ENCODE data around the gene CPS1.

CPS1 gene

DNA sequence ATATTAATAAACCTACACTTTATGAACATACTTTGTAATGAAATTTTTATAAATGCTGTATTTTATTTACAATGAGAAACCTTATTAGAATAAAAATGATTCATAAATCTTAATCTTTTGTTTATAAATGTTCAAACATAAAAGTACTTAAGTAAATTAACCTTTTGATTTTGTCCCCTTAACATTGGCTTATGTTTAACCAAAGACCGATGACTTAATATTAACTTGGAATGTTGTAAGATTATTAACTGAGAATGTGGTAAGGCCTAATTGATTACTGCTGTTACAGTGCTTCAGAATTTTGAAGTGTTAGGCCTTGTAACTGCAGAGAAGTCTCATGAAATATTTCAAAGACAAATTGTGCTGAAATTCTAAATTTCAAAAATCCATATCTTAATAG is 5.7 kb downstream of the CPS1 start:
- H3K27ac Mint-ChIP-seq = no peak overlapping the region
- no peaks in the 10 kb centered on the region for H3K36me3 Mint-ChIP-seq
- no peaks in the 10 kb centered on the region for H3K4me1 Mint-ChIP-seq
- no peak overlapping the region for H3K4me3 Mint-ChIP-seq
- H3K27me3 Mint-ChIP-seq = no peaks in the 10 kb centered on the region
- H3K9me3 Mint-ChIP-seq = no peaks in the 10 kb centered on the region

DNA sequence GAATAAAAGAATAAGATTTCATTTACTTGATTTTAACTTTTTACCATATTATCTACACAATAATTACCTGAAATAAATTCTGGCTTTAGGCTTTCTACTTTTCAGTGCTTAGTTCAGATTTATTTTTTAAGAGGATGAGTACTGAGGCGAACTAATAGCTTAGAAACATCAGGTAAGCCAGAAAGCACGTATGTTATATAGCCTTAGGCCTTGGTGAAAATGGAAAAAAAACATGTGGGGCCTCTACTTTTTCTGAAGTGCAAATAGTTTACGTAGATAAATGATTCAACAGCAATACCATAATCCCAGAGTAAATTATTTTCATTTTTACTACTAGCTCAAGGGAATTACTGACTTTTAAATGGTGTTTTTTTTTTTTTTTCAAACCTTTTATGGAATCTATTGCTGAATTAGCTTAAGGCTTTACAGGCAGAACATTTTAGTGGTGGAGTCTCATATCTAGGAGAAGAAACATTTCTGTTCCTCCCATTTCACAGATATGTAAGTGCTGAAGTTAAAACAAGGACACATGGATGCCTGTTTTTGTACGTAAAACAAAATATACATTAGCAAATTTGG is 6.2 kb downstream of the CPS1 start:
- Mint-ChIP-seq H3K4me1 (no peaks in the 10 kb centered on the region), H3K4me3 (no peak overlapping the region), H3K9me3 (no peaks in the 10 kb centered on the region), H3K27ac (no peak overlapping the region), H3K27me3 (no peaks in the 10 kb centered on the region), H3K36me3 (no peaks in the 10 kb centered on the region)

DNA sequence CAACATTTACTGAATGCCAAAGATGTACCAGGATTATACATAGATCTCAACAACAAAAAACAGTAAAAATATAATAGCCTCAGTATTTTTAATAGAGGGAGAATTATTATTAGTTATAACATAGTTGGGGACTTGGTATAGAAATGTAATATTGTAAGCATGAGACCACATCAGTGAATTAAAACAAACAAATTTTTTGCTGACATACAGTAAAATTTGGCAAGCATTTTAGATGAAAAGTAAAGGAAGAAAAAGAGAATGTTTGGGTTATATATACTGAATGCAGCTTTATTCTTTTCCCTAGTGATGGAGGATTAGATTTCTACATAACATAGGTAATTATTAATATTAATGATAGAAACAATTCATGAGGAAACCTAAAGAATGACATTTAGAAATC is 10.9 kb downstream of the CPS1 start:
- H3K27me3 Mint-ChIP-seq = no peaks in the 10 kb centered on the region
- H3K4me1 Mint-ChIP-seq = no peaks in the 10 kb centered on the region
- no peak overlapping the region for H3K27ac Mint-ChIP-seq
- no peaks in the 10 kb centered on the region for H3K9me3 Mint-ChIP-seq
- H3K36me3 Mint-ChIP-seq = no peaks in the 10 kb centered on the region
- H3K4me3 Mint-ChIP-seq = no peak overlapping the region

DNA sequence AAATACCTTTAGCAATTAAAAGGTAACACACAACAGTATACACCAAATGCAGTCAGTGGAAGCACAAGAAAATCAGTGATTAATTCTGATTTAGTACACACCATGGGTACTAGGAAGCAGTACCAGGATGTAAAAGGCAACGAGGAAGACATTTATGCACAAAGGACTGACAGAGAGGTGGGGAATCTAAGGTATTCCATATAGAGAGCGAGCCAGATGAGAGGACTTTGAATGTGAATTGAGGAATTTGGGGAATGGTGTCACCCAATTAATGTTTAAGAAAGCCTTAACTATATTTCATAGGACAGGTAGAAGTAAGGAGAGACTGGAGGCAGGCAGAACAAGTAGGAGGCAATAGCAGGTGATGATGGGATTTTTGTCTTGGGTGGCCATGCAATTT is 11.7 kb downstream of the CPS1 start:
- Mint-ChIP-seq H3K4me1 (no peaks in the 10 kb centered on the region), H3K27me3 (no peaks in the 10 kb centered on the region), H3K36me3 (no peaks in the 10 kb centered on the region)

DNA sequence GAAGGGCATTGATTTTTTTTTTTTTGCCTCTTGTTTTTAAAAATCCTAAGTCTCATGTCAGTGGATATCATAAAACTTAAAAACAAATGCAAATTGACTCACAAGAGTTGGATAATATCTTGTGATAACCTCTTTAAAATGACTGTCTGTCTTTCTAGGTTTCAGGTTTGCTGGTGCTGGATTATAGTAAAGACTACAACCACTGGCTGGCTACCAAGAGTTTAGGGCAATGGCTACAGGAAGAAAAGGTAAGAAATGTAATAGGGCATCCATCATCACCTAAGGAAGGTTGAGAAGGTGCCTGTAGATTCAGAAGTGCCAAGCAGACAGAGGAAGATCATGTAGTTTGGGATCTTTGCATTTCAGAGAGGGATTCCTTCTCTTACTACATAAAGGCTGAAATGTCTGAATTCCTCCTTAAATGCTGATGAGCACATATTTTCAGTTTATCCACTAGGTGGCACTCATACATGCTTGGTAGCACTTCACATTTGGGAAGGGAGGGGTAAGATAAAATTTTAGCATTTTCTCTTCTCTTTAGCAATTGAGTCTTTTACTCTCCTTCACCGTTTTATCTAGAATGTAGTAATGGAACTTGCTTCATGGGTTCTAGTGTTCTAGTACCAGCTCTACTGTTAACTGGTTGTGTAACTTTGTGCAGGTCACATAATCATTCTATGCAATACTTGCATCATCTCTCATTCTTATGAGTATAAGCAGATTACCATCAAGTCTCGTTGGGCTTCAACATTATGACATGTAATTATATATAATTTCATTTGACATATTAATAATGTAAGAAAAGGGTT is 21.1 kb downstream of the CPS1 start:
- Mint-ChIP-seq H3K27ac (no peak overlapping the region), H3K36me3 (no peaks in the 10 kb centered on the region), H3K4me1 (no peaks in the 10 kb centered on the region), H3K9me3 (no peaks in the 10 kb centered on the region), H3K27me3 (no peaks in the 10 kb centered on the region), H3K4me3 (no peak overlapping the region)

More for the DNA sequence above, 11.7 kb downstream of the CPS1 start:
- Mint-ChIP-seq H3K9me3 (no peaks in the 10 kb centered on the region), H3K27ac (no peak overlapping the region), H3K4me3 (no peak overlapping the region)

DNA sequence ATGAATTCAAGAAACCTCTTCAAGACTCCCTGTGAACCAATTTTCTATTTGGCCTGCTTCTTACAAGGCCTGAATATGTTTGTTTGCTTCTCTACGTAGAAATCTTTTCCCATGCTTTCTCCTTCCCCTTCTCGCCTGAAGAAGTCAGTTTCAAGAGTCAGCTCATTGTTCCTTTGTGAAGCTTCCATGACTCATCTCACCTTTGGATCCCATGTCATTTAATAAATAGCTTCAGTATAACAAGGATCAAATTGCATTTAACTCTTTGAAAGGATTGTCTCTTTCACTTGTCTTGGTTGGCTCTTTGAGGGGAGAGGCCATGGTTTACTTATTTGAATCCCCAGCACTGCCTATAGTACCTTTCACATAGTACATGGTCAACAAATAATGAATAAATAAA is 28.4 kb downstream of the CPS1 start:
- Mint-ChIP-seq H3K4me3 (no peak overlapping the region), H3K27ac (no peak overlapping the region), H3K9me3 (no peaks in the 10 kb centered on the region), H3K27me3 (no peaks in the 10 kb centered on the region), H3K36me3 (no peaks in the 10 kb centered on the region), H3K4me1 (no peaks in the 10 kb centered on the region)

DNA sequence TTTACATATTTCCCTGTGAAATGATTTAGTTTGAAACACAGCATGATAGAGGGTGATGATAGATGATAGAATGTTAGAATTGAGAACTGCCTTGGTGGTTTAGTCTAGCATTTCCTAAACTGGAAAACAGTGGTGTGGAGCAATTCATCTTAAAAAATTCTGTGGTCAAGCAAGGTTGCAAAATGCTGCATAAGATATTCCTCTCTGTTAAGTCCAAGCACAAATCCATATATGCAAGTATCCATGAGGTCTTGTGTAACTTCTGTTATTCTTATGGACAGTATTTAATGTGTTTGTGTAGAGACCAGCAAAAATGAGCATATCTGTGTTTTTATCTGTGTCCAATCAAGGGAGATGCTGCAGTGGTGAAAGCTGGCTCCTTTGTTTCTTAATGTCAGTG is 30.0 kb downstream of the CPS1 start:
- no peaks in the 10 kb centered on the region for H3K4me1 Mint-ChIP-seq
- H3K9me3 Mint-ChIP-seq = no peaks in the 10 kb centered on the region
- H3K27me3 Mint-ChIP-seq = no peaks in the 10 kb centered on the region
- H3K27ac Mint-ChIP-seq = no peak overlapping the region
- H3K36me3 Mint-ChIP-seq = no peaks in the 10 kb centered on the region
- no peak overlapping the region for H3K4me3 Mint-ChIP-seq

DNA sequence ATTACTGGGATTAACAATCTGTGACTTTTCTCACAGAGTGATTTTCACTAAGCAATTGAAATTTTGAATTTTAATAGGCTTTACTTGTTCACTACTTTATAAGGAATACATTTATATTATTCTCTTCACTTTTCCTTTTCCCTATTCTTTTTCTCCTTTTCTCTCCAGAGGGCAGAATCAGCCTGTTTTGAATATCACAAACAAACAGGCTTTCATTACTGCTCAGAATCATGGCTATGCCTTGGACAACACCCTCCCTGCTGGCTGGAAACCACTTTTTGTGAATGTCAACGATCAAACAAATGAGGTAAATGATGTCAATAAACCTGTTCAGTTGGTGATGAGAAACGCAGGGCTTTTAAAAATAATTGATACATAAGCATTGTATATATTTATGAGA is 35.3 kb downstream of the CPS1 start:
- no peaks in the 10 kb centered on the region for H3K4me1 Mint-ChIP-seq
- H3K9me3 Mint-ChIP-seq = no peaks in the 10 kb centered on the region
- no peaks in the 10 kb centered on the region for H3K27me3 Mint-ChIP-seq

DNA sequence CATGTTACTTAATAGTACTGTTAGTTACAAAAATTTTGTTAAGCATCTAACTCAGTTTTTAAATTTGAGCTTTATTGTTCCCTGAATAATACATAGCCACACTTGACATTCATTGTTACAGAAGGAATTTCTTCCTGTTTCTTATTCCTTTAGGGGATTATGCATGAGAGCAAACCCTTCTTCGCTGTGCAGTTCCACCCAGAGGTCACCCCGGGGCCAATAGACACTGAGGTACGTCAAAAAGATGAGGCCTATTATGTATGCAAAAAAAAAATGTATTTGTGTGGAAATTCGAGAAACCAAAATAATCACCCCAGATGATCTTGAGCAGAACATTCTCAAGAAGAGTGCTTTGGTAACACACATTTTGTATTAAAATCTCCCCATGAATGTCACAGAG is 36.3 kb downstream of the CPS1 start:
- Mint-ChIP-seq H3K27ac (no peak overlapping the region), H3K9me3 (no peaks in the 10 kb centered on the region), H3K4me3 (no peak overlapping the region), H3K36me3 (no peaks in the 10 kb centered on the region), H3K4me1 (no peaks in the 10 kb centered on the region), H3K27me3 (no peaks in the 10 kb centered on the region)

More for the DNA sequence above, 35.3 kb downstream of the CPS1 start:
- H3K4me3 Mint-ChIP-seq = no peak overlapping the region
- H3K27ac Mint-ChIP-seq = no peak overlapping the region
- no peaks in the 10 kb centered on the region for H3K36me3 Mint-ChIP-seq

DNA sequence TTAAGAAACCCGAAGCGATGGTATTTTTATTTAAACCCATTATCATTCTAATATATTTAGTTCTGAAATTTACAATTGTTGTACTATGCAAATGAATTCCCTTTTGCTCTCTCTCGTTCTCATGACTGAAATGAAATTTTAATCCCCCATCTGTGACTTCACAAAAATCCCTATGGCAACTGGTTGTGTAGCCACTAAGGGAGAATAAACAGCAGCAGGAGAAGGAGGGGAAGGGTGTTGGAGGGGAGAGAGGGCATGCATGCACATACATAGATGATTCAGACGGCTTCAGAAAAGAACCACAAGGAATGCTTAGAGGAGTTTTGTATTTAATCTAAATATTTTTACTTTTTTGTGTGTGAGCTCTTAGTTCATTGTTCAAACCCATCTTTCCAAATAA is 36.8 kb downstream of the CPS1 start:
- Mint-ChIP-seq H3K9me3 (no peaks in the 10 kb centered on the region), H3K27me3 (no peaks in the 10 kb centered on the region), H3K4me3 (no peak overlapping the region), H3K27ac (no peak overlapping the region), H3K36me3 (no peaks in the 10 kb centered on the region), H3K4me1 (no peaks in the 10 kb centered on the region)

DNA sequence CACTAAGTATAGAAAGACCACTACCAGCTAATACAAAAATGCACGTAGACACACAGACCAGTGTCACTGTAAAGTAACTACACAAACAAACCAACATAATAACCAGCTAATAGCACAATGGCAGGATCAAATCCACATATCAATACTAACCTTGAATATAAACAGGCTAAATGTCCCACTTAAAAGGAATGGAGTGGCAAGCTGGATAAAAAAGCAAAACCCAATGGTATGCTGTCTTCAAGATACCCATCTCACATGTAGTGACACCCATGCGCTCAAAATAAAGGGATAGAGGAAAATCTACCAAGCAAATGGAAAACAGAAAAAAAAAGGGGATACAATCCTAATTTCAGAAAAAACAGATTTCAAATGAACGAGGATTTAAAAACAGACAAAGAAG is 41.8 kb downstream of the CPS1 start:
- no peaks in the 10 kb centered on the region for H3K27me3 Mint-ChIP-seq
- H3K36me3 Mint-ChIP-seq = no peaks in the 10 kb centered on the region
- no peaks in the 10 kb centered on the region for H3K4me1 Mint-ChIP-seq
- no peak overlapping the region for H3K27ac Mint-ChIP-seq
- no peak overlapping the region for H3K4me3 Mint-ChIP-seq
- no peaks in the 10 kb centered on the region for H3K9me3 Mint-ChIP-seq

DNA sequence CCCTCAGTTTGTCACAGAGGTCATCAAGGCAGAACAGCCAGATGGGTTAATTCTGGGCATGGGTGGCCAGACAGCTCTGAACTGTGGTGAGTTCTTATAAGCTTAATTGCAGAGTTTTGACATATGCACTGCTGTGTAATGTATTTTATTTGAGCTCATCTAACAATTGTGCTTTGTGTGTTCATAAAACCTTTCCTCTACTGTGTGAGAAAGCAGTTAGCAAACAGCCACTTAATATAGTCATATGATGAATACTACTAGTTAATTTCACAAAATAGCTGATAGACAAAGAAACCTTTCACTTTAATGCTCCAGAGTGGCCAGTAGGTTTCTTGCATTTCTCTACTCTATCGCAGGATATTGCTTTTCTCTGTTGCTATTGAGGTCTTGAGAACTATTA is 43.1 kb downstream of the CPS1 start:
- H3K36me3 Mint-ChIP-seq = no peaks in the 10 kb centered on the region
- H3K4me3 Mint-ChIP-seq = no peak overlapping the region
- H3K27ac Mint-ChIP-seq = no peak overlapping the region
- no peaks in the 10 kb centered on the region for H3K4me1 Mint-ChIP-seq
- H3K9me3 Mint-ChIP-seq = no peaks in the 10 kb centered on the region
- H3K27me3 Mint-ChIP-seq = no peaks in the 10 kb centered on the region

DNA sequence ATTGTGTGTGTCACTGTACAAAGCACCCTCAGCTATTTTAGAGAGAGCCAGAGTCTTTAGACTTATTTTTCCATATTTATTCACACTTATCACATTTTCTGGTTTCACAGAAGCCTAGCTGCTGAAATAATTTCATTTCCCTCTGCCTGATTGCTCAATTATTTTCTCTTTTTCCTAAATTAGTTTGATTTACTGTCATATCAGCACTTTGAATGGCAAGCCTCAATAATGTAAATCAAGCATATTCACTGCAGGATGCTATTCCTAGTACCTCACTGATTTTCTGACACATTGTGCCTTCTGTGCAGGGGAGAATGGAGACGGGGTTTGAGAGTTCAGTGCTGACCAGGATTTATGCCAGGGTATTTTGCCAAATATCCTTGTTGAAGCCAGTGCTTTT is 48.3 kb downstream of the CPS1 start:
- Mint-ChIP-seq H3K9me3 (no peaks in the 10 kb centered on the region), H3K4me1 (no peaks in the 10 kb centered on the region), H3K4me3 (no peak overlapping the region), H3K27me3 (no peaks in the 10 kb centered on the region), H3K36me3 (no peaks in the 10 kb centered on the region), H3K27ac (no peak overlapping the region)

DNA sequence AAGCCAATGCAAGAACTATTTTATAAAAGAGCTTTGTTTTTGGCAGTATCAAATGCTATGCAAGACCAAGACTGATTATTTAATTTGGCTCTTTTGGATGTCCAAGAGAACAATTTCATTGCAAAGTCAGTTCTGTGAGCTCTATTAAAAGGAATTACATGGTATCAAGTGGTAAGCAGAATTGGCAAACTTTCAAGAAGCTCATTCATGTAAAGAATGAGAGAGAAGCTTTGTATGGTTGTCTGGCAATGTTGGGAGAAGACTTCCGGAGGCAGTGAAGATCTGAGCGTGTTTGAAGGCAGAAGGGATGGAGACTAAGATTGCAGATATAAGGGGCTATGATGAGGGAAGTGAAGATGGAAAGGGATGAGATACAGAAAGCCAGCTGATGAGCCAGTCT is 49.6 kb downstream of the CPS1 start:
- no peaks in the 10 kb centered on the region for H3K36me3 Mint-ChIP-seq
- no peaks in the 10 kb centered on the region for H3K27me3 Mint-ChIP-seq
- H3K4me3 Mint-ChIP-seq = no peak overlapping the region
- no peak overlapping the region for H3K27ac Mint-ChIP-seq
- H3K9me3 Mint-ChIP-seq = no peaks in the 10 kb centered on the region
- no peaks in the 10 kb centered on the region for H3K4me1 Mint-ChIP-seq

DNA sequence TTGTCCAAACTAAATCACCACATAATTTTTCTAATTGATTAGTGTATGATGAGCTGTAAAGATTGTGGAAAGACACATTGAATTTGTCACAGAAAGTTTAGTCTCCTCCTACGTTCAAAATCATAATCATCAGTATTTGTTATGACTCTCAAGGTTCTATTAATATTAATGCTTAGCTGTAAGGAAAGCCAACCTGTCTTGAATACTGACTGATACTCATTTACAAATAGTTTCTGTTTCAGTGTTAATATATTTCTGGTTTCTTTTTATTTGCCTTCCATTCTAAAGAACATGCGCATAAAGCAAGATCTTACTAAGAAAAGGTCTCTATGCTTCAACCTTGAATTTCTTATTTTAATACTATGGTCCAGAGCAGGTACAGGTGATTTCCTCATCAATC is 55.1 kb downstream of the CPS1 start:
- H3K27me3 Mint-ChIP-seq = no peaks in the 10 kb centered on the region
- peaks cover 3% of the 10 kb centered on the region for H3K36me3 Mint-ChIP-seq
- H3K4me1 Mint-ChIP-seq = no peaks in the 10 kb centered on the region
- H3K4me3 Mint-ChIP-seq = no peak overlapping the region
- H3K27ac Mint-ChIP-seq = no peak overlapping the region
- H3K9me3 Mint-ChIP-seq = no peaks in the 10 kb centered on the region

DNA sequence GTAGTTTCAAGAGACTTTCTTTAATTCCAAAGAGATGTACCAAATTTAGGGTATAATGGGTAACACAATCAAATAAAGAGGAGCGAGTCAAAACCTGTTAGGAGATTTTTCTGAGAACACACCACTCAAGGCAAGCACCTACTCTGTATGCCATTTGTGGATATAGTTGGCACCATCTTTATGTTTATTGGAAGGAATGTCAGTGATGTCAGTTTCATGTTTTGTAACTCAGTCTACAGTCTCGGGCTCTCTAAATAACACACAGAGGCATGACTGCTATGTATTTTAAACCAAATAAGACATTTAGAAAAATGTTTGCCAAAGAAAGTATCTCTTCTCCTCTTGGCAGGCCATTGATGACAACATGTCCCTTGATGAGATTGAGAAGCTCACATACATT is 59.7 kb downstream of the CPS1 start:
- Mint-ChIP-seq H3K4me1 (no peaks in the 10 kb centered on the region), H3K27ac (no peak overlapping the region), H3K36me3 (peaks cover 3% of the 10 kb centered on the region), H3K9me3 (no peaks in the 10 kb centered on the region), H3K27me3 (no peaks in the 10 kb centered on the region), H3K4me3 (no peak overlapping the region)

DNA sequence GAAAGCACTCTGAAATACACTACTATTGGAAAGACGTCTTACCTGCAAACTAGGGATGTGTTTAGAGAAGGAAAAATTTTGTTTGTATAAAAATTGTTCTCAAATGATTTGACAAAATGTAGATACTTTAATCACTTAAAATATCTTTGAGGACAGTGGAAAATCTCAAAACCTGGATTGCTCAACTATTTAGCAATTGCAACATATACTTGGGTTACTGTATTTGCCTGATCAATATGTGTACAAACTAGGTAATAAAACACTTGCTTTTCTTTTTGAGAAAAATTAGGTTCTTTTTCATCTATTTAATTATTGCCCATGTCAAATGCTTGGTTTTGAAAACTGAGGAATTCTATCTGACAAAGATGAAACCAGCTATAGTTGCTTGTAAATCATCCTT is 60.9 kb downstream of the CPS1 start:
- no peaks in the 10 kb centered on the region for H3K4me1 Mint-ChIP-seq
- no peaks in the 10 kb centered on the region for H3K9me3 Mint-ChIP-seq
- H3K36me3 Mint-ChIP-seq = peaks cover 3% of the 10 kb centered on the region
- H3K27ac Mint-ChIP-seq = no peak overlapping the region
- H3K4me3 Mint-ChIP-seq = no peak overlapping the region
- H3K27me3 Mint-ChIP-seq = no peaks in the 10 kb centered on the region

Data from activated naive CD4-positive, alpha-beta T cell treated with anti-CD3 and anti-CD28 coated beads, Interleukin-2, amount 50 U/mL, for 24 hours (primary cell).